Activated CD4-positive, alpha-beta T cell treated with anti-CD3 and anti-CD28 coated beads, Interleukin-2, amount 50 U/mL, for 48 hours (primary cell): Measurements from ENCODE around the gene ENPP6.
"Not testable (repeated sequence)": the region's sequence is repeated elsewhere in the genome, so short reads cannot be mapped to it uniquely, and the experiment has no call there.

Experiments used
- DNase-seq, 2 experiments: peaks; one replicate each; pipeline ENCODE4 v3.0.0-alpha.2; 2020

ENPP6 gene

DNA sequence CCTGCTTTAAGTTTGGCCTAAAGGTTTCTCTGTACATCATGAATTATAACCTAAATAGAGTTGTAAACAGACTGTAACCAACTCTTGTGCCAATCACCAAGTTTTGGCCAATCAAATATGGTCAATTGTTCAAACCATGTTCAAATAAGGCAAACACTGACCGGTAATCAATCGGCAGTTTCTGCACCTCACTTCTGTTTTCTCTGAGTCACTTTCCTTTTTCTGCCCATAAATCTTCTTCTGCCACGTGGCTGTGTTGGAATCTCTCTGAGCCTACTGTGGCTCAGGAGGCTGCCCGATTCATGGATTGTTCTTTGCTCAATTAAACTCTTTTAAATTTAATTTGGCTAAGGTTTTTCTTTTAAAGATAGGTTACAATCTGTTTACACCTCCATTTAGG, 16.5 kb upstream of the ENPP6 start:
- no peak for DNase-seq

DNA sequence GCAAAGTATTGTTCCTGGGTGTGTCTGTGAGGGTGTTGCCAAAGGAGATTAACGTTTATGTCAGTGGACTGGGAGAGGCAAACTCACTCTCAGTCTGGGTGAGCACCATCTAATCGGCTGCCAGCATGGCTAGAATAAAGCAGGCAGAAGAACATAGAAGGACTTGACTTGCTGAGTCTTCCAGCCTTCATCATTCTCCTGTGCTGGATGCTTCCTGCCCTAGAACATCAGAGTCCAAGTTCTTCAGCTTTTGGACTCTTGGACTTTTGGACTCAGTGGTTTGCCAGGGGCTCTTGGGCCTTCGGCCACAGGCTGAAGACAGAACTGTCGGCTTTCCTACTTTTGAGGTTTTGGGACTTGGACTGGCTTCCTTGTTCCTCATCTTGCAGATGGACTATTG, 15.3 kb upstream of the ENPP6 start:
- no peak for DNase-seq

DNA sequence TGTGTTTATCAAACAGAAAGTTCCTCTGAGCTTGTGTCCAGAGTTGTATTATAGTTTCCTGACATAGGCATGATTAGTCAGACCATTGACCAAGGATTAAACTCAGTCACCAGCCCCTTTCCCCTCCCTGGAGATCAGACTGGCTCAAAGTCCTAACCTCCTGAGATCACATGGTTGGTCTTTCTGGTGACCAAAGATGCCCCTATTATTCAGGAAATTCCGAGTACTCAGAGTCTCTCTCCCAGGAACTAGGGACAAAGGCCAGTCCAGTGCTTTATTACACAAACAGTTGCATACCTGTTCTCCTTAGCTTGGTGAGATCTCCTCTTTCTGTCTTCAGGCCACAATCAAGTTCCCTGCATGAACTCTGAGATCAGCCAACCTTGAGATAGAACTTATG, 14.5 kb upstream of the ENPP6 start:
- DNase-seq, result no peak

DNA sequence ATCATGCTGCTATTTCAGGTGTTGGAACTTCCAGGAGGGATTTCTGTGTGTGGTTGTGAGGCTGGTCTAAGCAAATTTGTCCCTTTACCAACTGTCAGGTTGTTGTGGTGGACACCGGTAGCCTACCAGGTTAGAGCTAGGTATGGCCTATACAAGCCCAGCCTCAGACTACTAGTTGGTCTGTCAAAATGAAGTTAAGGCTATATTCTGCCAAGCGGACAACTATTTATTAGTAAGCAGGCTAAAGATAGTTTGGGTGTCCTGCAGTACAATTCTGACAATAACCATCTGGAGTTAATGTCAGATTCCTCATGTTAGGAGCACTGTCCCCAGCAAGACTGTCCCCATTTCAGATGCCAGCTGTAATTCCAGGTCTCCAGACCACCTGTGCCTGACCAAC, 13.9 kb upstream of the ENPP6 start:
- DNase-seq, result no peak

DNA sequence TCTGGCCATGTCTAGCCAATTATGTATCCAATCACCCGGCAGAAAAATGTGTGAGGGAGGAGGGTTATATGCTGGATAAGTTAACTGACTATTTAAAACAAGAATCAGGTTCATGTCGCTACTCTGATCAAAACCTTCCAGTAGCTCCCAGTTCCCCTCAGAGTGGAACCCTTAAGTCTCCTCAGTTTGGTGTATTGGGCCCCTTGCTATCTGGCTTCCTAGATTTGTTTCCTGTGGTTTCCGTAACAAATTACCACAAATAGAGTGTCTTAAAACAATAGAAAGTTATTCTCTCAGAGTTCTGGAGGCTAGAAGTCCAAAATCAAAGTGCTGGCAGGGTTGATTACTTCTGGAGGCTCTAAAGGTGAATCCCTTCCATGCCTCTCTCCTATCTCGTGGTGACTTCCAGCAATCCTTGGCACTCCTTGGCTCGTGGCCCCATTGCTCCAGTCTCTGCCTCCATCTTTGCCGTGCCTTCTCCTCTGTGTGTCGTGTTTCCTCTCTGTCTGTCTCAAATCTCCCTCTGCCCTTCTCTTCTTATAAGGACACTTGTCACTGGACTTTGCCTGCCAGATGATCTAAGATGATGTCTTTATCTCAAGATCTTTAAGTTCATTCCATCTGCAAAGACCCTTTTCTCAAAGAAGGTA, 10.5 kb upstream of the ENPP6 start:
- no peak for DNase-seq

DNA sequence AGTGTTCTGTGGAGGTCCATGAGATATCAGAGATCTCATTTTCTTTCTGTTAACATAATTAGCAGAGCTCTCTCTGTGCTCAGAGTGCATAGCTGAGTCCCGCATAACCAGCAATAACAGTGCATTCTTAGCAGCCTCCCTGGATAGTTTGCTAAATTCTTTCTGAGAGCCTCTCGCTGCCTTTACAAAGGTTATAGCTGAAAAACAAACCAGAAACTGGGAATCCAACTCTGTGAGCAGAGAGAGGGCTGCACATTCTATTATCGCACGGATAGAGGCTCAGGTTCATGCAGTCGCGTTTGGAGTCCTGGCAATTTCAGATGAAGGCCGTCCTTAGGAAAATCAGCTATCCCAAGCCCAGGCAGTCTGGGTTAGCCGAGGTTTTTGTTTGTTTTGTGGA, 1.2 kb downstream of the ENPP6 start:
- DNase-seq, result no peak

DNA sequence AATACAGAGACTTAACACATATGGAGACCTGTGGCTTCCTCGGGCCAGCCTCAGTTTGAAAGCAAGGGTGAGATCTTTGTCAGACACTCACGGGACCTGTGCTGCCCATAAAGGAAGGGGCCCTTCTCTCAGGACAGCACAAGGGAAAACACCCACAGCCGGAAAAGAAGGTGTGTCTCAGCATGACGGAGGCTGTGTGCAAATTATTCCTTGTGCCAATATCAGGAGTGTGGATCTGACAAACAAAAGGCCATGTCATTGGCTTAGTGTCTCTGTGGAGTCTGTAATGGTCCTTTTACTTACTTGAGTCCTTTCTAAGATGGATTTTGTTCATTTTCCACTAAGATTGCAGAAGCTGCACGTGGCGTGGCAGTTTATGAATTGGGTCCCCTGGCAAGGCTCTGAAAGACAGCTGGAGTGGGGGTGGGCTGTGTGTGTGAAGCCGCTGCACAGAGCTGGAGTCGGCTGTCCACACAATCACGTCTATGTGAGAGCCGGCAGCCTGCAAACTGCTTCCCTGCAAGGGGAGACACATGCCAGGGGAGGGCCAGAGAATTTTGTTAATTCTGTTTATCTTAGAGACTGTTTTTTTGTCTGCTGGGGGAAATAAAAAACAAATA, 1.9 kb downstream of the ENPP6 start:
- no peak for DNase-seq

DNA sequence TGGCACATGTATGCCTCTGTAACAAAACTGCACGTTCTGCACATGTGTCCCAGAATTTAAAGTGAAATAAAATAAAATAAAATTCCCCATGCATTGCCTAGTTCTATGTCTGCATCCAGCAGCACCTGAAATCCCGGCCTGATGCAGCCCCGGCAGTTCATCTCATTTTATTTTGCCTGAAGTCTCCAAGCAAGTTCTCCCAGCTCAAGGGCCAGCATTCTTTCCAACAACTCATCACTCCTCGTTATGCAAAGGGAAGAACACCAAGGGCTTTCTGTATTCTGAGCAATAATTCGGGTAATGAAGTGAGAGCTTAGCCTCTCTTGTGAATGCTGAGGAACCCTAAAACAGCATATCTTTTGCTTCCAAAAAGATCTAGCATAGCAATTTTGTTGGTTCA, 2.7 kb downstream of the ENPP6 start:
- no peak for DNase-seq

DNA sequence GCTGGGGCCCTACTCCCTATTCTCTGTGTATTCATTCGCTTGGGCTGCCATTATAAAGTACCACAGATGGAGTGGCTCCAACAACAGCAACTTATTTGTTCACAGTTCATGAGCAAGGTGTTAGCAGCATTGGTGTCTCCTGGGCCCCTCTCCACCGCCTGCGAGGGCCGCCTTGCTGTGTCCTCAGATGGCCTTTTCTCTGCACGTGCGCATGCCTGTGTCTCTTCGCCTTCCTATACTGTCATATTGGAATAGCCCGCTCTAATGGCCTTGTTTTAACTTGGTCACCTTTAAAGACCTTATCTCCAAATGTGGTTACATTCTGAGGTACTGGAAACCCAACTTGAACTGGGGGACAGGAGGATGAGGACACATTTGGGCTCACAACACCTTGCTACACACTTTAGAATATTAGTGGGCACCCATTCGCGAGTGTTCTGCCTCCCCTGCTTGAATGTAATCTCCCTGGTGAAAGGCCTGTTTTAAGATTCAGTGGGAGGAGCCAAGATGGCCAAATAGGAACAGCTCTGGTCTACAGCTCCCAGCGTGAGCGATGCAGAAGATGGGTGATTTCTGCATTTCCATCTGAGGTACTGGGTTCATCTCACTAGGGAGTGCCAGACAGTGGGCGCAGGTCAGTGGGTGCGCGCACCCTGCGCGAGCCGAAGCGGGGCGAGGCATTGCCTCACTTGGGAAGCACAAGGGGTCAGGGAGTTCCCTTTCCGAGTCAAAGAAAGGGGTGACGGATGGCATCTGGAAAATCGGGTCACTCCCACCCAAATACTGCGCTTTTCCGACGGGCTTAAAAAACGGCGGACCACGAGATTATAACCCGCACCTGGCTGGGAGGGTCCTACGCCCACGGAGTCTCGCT, 9.7 kb downstream of the ENPP6 start:
- not testable (repeated sequence) for DNase-seq

DNA sequence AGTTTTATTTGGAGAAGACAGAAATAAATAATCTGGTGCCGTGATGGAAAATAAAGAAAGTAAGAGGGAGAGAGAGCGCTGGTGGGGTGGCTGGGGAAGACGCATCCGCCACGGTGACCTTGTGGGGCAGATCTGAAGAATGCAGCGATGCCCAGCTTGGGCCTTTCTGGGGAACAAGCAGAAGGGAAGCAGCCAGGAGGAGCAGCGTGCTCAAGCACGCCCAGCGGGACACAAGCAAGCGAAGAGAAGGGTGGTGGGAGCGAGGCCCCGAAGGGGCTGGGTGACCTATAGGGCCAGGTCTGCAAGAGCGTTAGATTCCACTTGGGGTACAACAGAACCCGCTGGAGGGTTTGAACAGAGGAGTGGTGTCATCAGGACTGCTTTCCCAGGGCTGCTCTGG, 12.4 kb downstream of the ENPP6 start:
- DNase-seq, result no peak

DNA sequence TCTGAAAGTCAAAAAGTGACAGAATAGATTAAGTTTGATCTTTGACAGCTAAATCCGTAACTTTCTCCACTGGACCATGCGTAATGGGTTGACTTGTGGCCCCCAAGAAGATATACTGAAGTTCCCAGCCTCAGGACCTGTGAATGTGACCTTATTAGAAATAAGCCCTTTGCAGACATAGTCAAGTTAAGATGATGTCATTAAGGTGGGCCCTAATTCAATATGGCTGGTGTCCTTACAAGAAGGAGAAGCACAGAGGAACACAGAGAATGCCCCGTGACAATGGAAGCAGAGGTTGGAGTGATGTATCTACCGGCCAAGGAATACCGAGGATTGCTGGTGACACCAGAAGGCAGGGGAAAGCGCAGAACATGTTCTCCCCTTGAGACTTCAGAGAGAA, 14.4 kb downstream of the ENPP6 start:
- no peak for DNase-seq

DNA sequence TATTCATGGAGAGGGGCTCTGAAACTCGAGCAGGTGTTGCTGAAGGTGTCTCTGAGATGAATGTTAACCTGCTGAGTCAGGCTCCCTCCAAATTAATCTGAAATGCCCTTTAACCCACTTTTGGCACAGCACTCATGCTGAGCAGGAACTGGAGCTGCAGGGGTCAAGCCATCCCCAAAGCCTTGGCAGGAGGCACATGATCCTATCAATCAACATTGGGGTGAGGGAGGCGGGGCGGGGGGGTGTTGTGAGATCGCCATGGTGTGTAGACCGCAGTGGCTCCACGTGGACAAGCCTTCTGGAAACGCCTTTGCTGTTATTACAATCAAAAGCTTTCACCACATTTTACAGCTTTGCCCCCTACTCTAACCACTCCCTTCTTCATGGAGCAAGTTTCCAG, 16.5 kb downstream of the ENPP6 start:
- DNase-seq, result no peak

DNA sequence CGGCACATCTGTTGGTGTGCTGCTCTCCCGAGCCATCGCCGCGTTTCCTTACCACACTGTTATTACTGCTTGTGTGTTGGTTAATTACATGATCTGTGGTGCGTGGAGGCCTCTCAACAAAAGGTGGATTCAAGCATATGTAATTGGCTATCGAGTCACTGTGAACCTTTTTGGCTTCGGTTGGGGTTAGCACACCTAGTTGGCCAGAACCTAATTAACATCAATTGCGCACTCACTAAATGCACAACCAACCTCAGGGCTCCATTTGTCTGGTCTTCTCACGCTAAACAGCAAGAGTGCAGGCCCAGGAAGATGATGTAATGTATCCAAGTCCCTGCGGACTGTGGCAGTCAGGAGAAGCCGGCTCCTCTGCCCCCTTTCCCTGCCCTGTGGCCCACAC, 17.4 kb downstream of the ENPP6 start:
- DNase-seq, result no peak

DNA sequence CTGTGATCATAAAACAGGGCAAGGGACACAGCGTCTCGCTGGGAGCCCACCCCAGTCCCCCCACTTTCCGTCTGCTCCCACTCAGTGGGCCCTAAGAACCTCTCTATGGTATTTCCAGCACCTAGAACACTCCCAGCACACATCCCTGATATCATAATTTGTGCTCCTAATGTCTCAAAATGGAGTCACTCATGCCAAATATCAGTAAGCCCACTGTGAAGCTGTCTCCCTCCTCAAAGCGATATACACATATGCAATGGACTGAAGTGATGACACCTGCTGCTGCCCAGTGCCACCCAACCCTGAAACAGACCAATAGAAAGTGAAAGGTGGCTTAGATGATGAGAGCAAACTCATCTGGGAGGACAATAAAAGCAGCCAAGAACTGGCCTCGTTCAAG, 17.9 kb downstream of the ENPP6 start:
- DNase-seq, result no peak

DNA sequence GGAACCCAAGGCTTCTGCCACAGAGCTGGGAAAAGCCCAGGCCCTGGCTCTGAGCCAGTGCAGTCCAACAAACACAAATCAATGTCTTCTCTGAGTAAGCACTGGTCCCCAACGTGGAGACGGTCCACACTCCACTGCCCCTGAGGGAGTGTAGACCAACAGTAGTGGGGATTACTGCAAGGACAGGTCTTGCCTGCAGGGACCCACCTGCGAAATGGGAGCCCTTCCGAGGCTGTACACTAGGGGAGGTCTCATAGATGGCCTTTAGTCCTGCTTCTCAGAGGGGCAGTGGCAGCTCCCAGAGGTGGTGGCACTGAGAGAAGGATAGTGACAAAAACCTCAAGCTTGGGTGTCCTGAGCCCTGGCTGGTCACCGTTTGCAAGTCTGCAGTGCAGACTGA, 19.5 kb downstream of the ENPP6 start:
- no peak for DNase-seq

DNA sequence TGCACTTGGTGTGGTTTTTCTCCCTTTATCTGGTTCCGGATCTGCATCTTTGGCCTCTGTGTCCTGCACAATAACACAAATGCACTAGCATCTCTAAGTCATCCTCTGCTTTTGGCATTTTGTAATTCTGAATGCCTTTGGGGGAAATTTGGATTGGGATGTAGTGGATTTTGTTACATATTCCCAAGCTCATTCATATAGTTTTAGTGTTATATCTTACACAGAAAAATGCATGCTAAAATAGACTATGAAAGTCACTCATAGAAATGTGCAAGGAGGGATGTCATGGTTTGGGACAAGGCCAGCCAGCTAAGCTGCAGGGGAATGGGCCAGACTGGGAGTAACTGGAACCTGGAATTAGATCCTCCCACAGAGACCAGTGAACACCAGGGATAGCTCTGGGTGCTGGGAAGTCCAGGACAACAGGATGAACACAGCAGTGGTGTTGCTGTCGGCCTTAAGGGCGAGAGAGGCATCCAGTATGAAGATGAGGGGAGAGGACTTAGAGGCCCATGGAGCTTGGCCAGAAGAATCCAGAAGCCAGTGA, 20.1 kb downstream of the ENPP6 start:
- DNase-seq, result no peak

DNA sequence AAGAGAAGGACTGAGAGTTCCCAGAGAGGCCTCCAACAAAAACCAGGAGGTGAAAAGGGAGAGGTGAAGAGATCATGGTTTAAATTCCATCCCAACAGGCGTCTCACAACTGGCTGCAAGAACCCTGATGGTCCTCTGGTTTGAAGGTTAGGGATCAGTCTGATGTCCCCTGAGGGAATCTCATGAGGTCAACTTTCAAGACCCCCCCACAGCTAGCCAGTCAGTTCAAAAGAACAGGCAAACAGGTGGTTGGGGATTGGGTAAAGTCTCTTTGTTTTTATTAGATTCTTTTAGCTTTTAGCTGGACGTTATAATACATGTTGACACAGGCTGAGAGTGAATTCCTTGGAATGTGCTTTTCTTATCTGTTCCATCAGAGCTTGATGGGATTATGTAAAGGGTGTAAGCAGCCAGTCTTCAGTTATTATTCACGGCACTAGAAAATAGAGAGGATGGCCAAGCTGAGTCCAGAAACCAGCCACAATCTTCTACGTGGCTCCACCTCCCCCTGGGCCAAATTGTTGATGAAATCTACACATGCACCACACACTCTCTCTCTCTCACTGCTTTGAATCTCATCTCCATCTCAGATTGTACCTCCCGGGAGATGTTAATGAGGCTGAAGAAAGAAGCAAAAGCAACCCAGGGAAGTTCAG, 20.8 kb downstream of the ENPP6 start:
- no peak for DNase-seq

DNA sequence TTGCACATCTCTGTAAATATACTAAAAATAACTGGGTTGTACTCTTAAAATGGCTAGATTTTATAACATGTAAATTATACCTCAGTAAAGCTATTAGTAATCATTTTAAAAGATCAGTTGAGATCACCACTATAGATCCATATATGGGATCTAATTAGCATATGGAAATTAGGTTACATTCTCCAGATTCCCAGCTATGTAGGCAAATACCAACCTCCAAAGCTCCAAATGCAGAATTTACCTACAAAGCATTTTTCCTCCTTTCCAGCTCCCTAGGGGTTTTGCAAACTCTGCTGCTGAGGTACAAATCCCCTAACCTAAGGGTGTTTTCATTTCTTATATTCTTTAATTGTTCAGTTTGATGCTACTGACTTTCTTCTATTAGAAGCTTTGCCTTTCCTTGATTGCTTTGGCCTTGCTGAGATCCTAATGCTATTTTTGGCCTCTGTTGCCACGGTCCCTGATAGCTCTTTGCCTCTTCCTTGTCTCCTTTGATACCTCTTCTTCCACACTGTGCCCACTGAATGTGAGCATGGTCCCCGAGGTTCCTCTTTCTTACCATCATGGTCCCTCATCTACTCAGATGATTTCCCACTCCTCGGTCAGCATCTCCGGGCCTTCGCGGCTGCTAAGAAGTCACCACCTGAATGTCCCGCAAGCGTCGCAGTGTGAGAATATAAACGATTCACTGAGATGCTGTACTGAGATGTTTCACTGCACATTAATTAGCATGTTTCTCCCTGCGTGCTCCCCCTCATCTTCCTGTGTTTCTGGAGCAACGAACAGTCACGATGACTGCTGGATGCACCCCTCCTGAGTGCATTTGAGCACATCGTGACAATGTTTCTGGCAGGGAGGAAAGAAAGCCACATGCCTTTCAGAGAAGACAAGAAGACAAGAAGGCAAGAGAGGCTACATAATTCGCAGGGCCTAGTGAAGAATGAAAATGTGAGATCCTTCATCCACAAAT, 23.8 kb downstream of the ENPP6 start:
- DNase-seq, result no peak

DNA sequence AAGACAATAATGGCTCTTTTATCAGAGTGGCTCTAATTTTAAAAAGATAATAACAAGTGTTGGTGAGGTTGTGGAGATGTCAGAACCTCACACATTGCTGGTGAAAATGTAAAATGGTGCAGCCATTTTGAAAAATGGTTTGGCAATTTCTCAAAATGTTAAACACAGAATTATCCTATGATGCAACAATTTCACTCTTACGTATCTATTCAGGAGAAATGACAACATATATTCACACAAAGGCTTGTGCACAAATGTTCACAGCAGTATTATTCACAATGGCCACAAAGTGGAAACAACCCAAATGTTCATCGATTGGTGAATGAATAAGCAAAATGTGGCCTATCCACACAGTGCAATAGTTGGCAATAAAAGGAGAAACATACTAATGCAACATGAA, 24.7 kb downstream of the ENPP6 start:
- DNase-seq, result no peak

DNA sequence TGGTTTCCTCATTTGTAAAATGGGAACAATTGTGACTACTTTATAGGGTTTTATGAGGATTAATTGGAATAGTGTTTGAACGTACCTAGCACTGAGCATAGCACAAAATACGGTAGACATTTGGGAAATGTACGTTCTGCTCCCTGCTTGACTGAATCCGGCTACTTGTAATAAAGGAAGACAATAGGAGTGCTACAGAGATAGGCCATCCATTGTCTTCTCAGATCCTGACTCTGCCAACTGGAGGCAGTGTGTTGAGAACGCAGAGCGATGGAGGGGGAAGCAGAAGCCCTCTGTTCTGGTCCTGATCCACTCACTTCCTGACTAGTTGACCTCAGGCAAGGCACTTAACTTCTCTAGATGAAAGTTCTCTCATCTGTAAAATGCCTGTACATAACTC, 26.4 kb downstream of the ENPP6 start:
- no peak for DNase-seq

DNA sequence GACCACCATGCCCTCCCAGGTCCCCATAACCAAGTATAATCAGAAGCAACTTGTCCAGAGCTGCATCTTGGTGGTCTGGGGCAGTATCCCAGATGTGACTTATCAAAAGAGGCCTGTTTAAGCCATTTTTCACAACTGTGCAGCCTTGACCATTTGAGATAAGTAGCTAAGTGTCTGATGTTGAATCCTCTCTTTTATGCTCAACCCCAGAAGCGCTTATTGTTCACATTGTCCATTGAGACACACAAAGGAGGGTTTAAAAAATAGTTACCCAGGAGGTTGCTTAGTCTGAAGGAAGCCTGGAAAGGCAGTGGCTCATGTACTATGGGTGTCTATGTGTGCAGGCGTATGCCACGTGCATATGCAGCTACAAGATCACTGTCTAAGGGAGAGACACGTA, 27.0 kb downstream of the ENPP6 start:
- DNase-seq, result no peak

DNA sequence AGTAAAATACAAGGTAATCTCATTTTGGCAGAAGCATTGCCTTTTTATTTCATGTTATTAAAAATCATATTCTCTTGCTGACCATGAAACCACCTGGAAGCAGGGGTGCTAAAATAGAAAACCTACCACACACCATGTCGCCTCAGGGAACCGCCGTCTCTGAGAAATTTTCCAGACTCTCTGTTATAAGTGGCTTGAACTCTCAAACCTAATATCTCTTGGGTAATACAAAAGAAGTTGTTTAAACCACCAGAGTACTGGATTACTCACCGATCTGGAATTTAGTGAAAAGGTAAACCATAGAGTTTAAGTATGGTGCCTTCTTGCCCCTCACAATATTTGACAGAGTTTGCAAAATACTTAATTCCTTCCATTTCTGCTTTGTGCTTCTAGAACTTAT, 27.7 kb downstream of the ENPP6 start:
- no peak for DNase-seq
